Upper lobe of left lung (tissue), 6 donors: ENCODE measurements around the gene GSX2. TPM values are rescaled to one million over a fixed set of nuclear protein-coding genes. Genes with fewer than 3 reads are reported as not detected.

Experiments
- ATAC-seq, 2 donors: fragments of 200-7000 bp; cut with Tn5 transposase; one replicate each; pipeline ENCODE4 v1.9.1; 2022; ENCODE audit warnings: mild to moderate bottlenecking in 2 of 2, moderate library complexity in 2 of 2; ENCODE audit not compliant: low FRiP score in 2 of 2
- DNase-seq, 2 donors: peaks; one replicate each; pipeline ENCODE4 v3.0.0-alpha.2; 2019 to 2020
- H3K27ac ChIP-seq, 4 donors: fragments of 200-600 bp; sonication (generic); one replicate each; pipeline ENCODE4 v1.5.1; 2016 to 2019
- H3K27me3 ChIP-seq, 4 donors: fragments of 200-600 bp; sonication (generic); one replicate each; pipeline ENCODE4 v1.5.1; 2017 to 2019
- H3K36me3 ChIP-seq, 4 donors: fragments of 200-600 bp; sonication (generic); one replicate each; pipeline ENCODE4 v1.5.1; 2016 to 2019
- H3K4me1 ChIP-seq, 4 donors: fragments of 200-600 bp; sonication (generic); one replicate each; pipeline ENCODE4 v1.5.1; 2018 to 2019
- H3K4me3 ChIP-seq, 4 donors: fragments of 200-600 bp; sonication (generic); one replicate each; pipeline ENCODE4 v1.5.1; 2017 to 2019; ENCODE audit warnings: mild to moderate bottlenecking in 2 of 4, moderate library complexity in 1 of 4
- H3K9me3 ChIP-seq, 4 donors: fragments of 200-600 bp; sonication (generic); one replicate each; pipeline ENCODE4 v1.5.1; 2018 to 2019
- EP300 ChIP-seq, 4 donors: sonication (generic); formaldehyde crosslinking; IDR thresholded peaks; one replicate each; pipeline ENCODE4 v1.5.1; 2017; ENCODE audit warnings: antibody characterized with exemption in 4 of 4, control low read depth in 2 of 4
- POLR2A ChIP-seq, 4 donors: fragments of 450-650 bp; IDR thresholded peaks; one replicate each; pipeline ENCODE4 v1.5.1; 2016 to 2017; ENCODE audit warnings: antibody characterized with exemption in 4 of 4, mild to moderate bottlenecking in 2 of 4
- POLR2AphosphoS5 ChIP-seq, 2 donors: sonication (generic); formaldehyde crosslinking; IDR thresholded peaks; one replicate each; pipeline ENCODE4 v1.5.1; 2017; ENCODE audit warnings: antibody characterized with exemption in 2 of 2
- WGBS, 2 donors: methylation state at CpG; one replicate each; pipeline ENCODE4 v1.1.5; 2017 to 2018; 5-methylcytosine and 5-hydroxymethylcytosine counted together
- total RNA-seq, 6 donors: library from RNA; depleted of rRNA in 4 of 6; stranded (reverse); fragments of >200 nt in 4 of 6; gene quantifications; one replicate each; pipeline versions ENCODE4 v1.1.0 to v1.2.1, GENCODE V29; 2016 to 2021
- TF ChIP-seq, protein P1 (sequence below), 6 experiments: fragments of 450-650 bp in 4 of 6; fragments of 200-600 bp in 2 of 6; sonication (generic) in 2 of 6; IDR thresholded peaks; one replicate each; pipeline ENCODE4 v1.5.1; 2016 to 2019; ENCODE audit warnings: antibody characterized with exemption in 6 of 6
- donor health status: DM: no; HTN: no; CAD: no; lungs with moderate emphysema.
- donor health status: DM: no; HTN: yes; CAD: no; lungs with severe emphysema.

The GSX2 gene
- total RNA-seq, 6 donors from 2014 or later, result not detected

DNA sequence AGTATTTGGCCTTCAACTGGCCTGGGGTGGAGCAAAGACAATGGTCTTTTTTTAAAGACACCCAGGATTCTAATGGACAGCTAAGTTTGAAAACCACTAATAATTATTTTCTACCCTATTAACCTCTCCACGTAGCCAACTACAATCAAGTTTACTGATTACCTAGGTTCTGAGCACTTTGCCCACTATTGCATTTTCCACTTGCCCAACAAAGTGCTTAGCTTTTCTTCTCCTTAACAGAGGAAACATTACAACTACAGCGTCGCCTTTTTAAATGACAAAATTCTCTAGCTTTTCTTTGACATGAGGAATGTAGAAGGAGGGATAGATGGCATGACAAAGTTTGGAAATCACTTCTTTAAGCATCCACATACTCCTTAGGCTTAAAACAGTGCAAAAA lies 37.6 kb upstream of the GSX2 start:
- DNase-seq (no peak), ATAC-seq (no peak)
- H3K4me1 ChIP-seq, result peaks cover 33 to 54% (median 43%) of the 10 kb centered on the region in 4 donors
- WGBS, 2 donors, result 37 to 53% methylated on average over 3 of the region's 3 CpGs
- no peaks in the 10 kb centered on the region for H3K27me3 ChIP-seq
- H3K9me3 ChIP-seq, result no peaks in the 10 kb centered on the region
- TF ChIP-seq EP300 (IDR thresholded peaks at IDR 0.05) (no peak), POLR2A (IDR thresholded peaks at IDR 0.05) (no peak), POLR2AphosphoS5 (IDR thresholded peaks at IDR 0.05) (no peak)
- TF ChIP-seq, protein P1, sequence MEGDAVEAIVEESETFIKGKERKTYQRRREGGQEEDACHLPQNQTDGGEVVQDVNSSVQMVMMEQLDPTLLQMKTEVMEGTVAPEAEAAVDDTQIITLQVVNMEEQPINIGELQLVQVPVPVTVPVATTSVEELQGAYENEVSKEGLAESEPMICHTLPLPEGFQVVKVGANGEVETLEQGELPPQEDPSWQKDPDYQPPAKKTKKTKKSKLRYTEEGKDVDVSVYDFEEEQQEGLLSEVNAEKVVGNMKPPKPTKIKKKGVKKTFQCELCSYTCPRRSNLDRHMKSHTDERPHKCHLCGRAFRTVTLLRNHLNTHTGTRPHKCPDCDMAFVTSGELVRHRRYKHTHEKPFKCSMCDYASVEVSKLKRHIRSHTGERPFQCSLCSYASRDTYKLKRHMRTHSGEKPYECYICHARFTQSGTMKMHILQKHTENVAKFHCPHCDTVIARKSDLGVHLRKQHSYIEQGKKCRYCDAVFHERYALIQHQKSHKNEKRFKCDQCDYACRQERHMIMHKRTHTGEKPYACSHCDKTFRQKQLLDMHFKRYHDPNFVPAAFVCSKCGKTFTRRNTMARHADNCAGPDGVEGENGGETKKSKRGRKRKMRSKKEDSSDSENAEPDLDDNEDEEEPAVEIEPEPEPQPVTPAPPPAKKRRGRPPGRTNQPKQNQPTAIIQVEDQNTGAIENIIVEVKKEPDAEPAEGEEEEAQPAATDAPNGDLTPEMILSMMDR (IDR thresholded peaks at IDR 0.05), result no peak
- peak overlapping the region in 3 of 4 donors; percentile 97 to 98 (median 97) for H3K27ac ChIP-seq
- no peaks in the 10 kb centered on the region for H3K36me3 ChIP-seq
- H3K4me3 ChIP-seq, result peak overlapping the region; percentile 67 to 95 (median 84)

DNA sequence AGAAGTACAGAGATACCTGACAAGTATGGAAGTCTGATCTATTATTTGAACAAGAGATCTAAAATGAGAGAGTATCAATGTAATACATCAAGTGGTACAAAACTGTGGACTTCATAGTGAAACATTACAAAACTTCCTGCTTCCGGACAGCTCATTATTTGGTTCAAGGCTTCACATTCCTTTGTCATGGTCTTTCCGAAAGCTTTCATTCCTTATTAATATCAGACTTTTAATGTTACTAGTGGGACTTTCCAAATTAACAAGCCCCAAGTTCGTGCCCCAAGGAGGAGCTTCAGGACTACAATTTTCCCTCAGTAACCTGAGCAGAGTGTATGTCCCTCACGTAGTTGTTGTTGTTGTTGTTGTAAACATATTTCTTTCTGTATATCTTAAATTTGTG lies 36.7 kb upstream of the GSX2 start:
- ATAC-seq, result no peak
- no peaks in the 10 kb centered on the region for H3K27me3 ChIP-seq
- 0 to 1% methylated on average over 4 of the region's 4 CpGs for WGBS, 2 donors
- peaks cover 30 to 46% (median 41%) of the 10 kb centered on the region in 4 donors for H3K4me1 ChIP-seq
- H3K9me3 ChIP-seq, result no peaks in the 10 kb centered on the region
- peak overlapping the region; percentile 67 to 95 (median 84) for H3K4me3 ChIP-seq
- H3K27ac ChIP-seq, result peak overlapping the region; percentile 94 to 98 (median 97)
- TF ChIP-seq POLR2AphosphoS5 (IDR thresholded peaks at IDR 0.05) (no peak), EP300 (IDR thresholded peaks at IDR 0.05) (no peak), POLR2A (IDR thresholded peaks at IDR 0.05) (no peak)
- TF ChIP-seq, protein P1 (IDR thresholded peaks at IDR 0.05), result no peak
- no peaks in the 10 kb centered on the region for H3K36me3 ChIP-seq
- no peak for DNase-seq

DNA sequence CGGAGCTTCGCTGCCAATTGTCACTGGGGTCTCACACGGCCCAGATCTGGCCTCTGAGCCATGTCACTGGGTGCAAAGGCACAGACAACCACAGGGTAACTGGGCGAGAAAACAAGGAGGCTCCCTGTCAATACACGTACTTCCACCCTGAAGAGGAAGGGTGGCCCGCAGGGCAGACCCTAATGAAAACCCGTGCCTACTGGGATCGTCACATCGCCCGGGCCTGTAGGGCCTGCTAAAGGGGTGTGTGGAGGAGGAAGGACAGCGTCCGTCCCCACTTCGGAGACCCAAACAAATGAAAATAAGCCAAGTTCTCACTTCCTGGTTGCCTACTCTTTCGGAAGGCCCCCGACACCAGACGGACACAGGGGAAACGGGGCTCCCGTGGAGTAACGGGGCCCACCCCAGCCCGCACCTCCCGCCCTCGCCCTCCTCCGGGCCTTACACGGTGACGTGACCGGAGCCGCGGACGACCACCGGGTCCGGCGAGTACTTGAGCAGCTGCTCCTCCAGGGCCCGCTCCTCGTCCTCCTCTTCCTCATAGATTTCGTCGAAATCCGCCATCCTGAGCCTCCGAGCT lies 36.1 kb upstream of the GSX2 start:
- 0% methylated on average over 29 to 34 of the region's 38 CpGs for WGBS, 2 donors
- Histone ChIP-seq H3K9me3 (no peaks in the 10 kb centered on the region), H3K4me3 (peak overlapping the region; percentile 67 to 95 (median 84)), H3K36me3 (no peaks in the 10 kb centered on the region), H3K4me1 (peaks cover 30 to 45% (median 40%) of the 10 kb centered on the region in 4 donors), H3K27ac (peak overlapping the region; percentile 94 to 98 (median 97)), H3K27me3 (no peaks in the 10 kb centered on the region)
- DNase-seq (peak in 1 of 2 donors; percentile 43), ATAC-seq (peak; percentile 62 to 75)
- peak in 1 of 2 donors; percentile 10 for TF ChIP-seq POLR2AphosphoS5 (IDR thresholded peaks at IDR 0.05)
- TF ChIP-seq, protein P1 (IDR thresholded peaks at IDR 0.05), result no peak
- TF ChIP-seq EP300 (IDR thresholded peaks at IDR 0.05), result no peak

DNA sequence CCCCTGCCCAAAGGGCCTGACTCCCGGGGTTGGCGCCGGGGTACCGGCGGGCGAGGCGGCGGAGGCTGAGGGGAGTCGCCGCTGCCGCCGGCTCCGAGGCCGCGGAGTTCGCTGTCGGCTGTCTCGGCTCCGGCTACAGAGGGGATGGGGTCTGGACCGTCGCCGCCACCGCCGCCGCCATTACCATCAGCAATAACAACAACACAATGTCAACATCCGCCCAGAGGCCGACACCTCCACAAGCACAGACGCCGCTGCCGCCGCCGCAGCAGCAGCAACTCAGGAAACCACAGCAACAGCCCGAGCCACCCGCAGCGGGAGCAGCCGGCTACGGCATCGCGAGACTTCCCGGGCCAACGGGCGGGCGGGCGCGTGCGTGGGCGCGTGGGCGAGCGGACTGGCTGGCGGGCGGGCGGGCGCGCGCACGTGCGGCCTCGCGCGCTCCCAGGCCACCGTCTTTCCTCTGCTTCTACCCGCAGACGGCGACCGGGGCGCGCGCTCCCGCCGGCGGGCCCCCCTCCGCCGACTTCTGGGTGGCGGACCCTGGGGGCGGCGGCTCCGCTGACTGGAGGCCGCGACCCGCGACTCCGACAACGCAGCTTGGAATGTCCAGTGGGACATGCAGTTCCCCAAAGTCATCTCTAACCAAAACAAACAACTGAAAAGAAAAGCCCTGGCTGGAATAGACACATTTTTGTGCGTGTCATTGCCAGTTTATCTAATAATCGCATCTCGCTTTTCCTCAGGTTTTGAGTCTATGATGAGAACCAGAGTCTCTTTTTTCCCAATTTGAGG lies 35.4 kb upstream of the GSX2 start, which contains the start of gene CHIC2:
Gene CHIC2, minus strand, starts transcription at position 289 of the 795 bp plus-strand sequence. CDS start 305 bp downstream, outside the sequence.
- TF ChIP-seq EP300 (IDR thresholded peaks at IDR 0.05) (peak in 3 of 4 donors; percentile 61 to 93 (median 77)), POLR2AphosphoS5 (IDR thresholded peaks at IDR 0.05) (peak; percentile 95 to 99), POLR2A (IDR thresholded peaks at IDR 0.05) (peak; percentile 17 to 98 (median 98))
- TF ChIP-seq, protein P1 (IDR thresholded peaks at IDR 0.05), result peak in 2 of 6 experiments; percentile 15 to 17
- WGBS, 2 donors, result 0 to 3% methylated on average over 8 to 76 of the region's 87 CpGs
- Histone ChIP-seq H3K27ac (peak within 1 kb of the TSS; percentile 94 to 98 (median 97)), H3K9me3 (no peaks in the 10 kb centered on the region), H3K4me3 (peak within 1 kb of the TSS; percentile 67 to 95 (median 84)), H3K4me1 (peaks cover 28 to 39% (median 35%) of the 10 kb centered on the region in 4 donors), H3K27me3 (no peaks in the 10 kb centered on the region), H3K36me3 (no peaks in the 10 kb centered on the region)
- ATAC-seq (peak; percentile 92 to 96), DNase-seq (peak; percentile 98 to 99)
